GM19351 (cell line): ENCODE measurements around the gene FUNDC2.
"Not testable (repeated sequence)": the region's sequence is repeated elsewhere in the genome, so short reads cannot be mapped to it uniquely, and the experiment has no call there.

Experiments used
- ATAC-seq: cut with Tn5 transposase; IDR thresholded peaks from one replicate; pipeline ENCODE4 v1.9.1; 2021; ENCODE audit warnings: mild to moderate bottlenecking, moderate library complexity; ENCODE audit not compliant: unreplicated experiment

The FUNDC2 gene

GRCh38 chrX:155026727-155027508, at the start of gene FUNDC2:
Gene FUNDC2, plus strand, starts transcription at chrX:155026844. Its CDS starts 95 bp downstream, at chrX:155026939.
- peak; percentile 82 for ATAC-seq

GRCh38 chrX:154979629-154980028, 47.0 kb upstream of the FUNDC2 start:
- ATAC-seq: no peak

- ATAC-seq: peak; percentile 99
Measured at GRCh38 chrX:154980330-154981115, 46.1 kb upstream of the FUNDC2 start.

- peak; percentile 30 for ATAC-seq
Measured at GRCh38 chrX:154981116-154981411, 45.6 kb upstream of the FUNDC2 start.

- no peak for ATAC-seq
Measured at GRCh38 chrX:154986826-154987575, 39.6 kb upstream of the FUNDC2 start.

GRCh38 chrX:154987940-154988339, 38.7 kb upstream of the FUNDC2 start:
- no peak for ATAC-seq

GRCh38 chrX:154988719-154989118, 37.9 kb upstream of the FUNDC2 start:
- ATAC-seq: no peak

GRCh38 chrX:154990496-154990895, 36.1 kb upstream of the FUNDC2 start:
- peak; percentile 68 for ATAC-seq

GRCh38 chrX:154991039-154991438, 35.6 kb upstream of the FUNDC2 start:
- ATAC-seq: peak; percentile 33

GRCh38 chrX:154991476-154991875, 35.2 kb upstream of the FUNDC2 start:
- ATAC-seq: no peak

- no peak for ATAC-seq
Measured at GRCh38 chrX:154998204-154998880, 28.3 kb upstream of the FUNDC2 start.

GRCh38 chrX:155000841-155001240, 25.8 kb upstream of the FUNDC2 start:
- no peak for ATAC-seq

- no peak for ATAC-seq
Measured at GRCh38 chrX:155001873-155002272, 24.8 kb upstream of the FUNDC2 start.

GRCh38 chrX:155005190-155005589, 21.5 kb upstream of the FUNDC2 start:
- no peak for ATAC-seq

- ATAC-seq: not testable (repeated sequence)
Measured at GRCh38 chrX:155006379-155006778, 20.3 kb upstream of the FUNDC2 start.

GRCh38 chrX:155006913-155007671, 19.6 kb upstream of the FUNDC2 start:
- ATAC-seq: not testable (repeated sequence)

GRCh38 chrX:155008578-155008977, 18.1 kb upstream of the FUNDC2 start:
- ATAC-seq: not testable (repeated sequence)

GRCh38 chrX:155009994-155010472, 16.6 kb upstream of the FUNDC2 start:
- ATAC-seq: no peak

- no peak for ATAC-seq
Measured at GRCh38 chrX:155020591-155020990, 6.1 kb upstream of the FUNDC2 start.

GRCh38 chrX:155022585-155022984, 4.1 kb upstream of the FUNDC2 start, which contains the start of gene F8:
Gene F8, minus strand, starts transcription at chrX:155022723. Its CDS starts 171 bp downstream, at chrX:155022552.
- ATAC-seq: no peak
